Stimulated activated CD4-positive, alpha-beta T cell treated with anti-CD3 and anti-CD28 coated beads, Interleukin-15, amount 100 ng/mL, for 48 hours (primary cell): ENCODE results near the gene PNMA3.
"Not testable (repeated sequence)": the region's sequence is repeated elsewhere in the genome, so short reads cannot be mapped to it uniquely, and the experiment has no call there.

Experiments used
- DNase-seq, 2 donors: peaks; one replicate each; pipeline ENCODE4 v3.0.0-alpha.2; 2020; ENCODE audit warnings: low read depth in 2 of 2

PNMA3 gene

GRCh38 chrX:153073331-153073730 lies 17.1 kb downstream of the PNMA3 start:
- DNase-seq, result not testable (repeated sequence)

DNA sequence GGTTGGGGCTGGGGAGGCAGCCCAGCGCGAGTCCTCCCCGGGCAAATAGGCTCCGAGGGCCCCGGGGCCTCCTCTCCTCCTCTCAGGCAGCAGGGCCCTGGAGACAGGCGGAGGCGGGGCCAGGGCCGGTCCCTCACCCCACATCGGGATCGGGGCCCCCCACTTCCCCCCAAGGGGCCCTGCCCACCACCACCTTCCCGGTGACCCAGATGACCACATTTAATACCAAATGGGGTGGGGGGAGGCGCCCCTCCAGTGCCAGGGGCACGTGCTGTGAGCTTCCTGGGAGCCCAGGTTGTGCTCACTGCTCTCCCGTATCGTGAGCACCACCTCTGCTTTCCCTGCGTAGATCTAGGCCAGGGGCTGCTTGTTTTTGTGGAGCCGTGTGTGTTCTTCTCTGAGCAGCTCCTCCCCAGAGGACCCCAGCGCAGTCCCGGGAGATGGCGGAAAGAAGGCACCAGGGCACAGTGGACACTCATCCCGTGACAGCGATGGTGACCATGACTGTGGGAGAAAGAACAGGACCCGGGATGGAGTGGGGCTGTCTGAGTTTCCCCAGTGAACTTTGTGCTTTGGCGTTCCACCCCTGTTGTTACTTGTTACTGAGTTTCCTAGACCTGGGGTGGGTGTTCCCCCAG lies 18.1 kb downstream of the PNMA3 start:
- DNase-seq, result no peak

GRCh38 chrX:153074935-153075334 lies 18.7 kb downstream of the PNMA3 start:
- DNase-seq, result no peak

- no peak for DNase-seq
Measured at GRCh38 chrX:153075366-153075765, 19.1 kb downstream of the PNMA3 start.

- DNase-seq, result not testable (repeated sequence)
Measured at GRCh38 chrX:153077437-153078135, 21.3 kb downstream of the PNMA3 start.

DNA sequence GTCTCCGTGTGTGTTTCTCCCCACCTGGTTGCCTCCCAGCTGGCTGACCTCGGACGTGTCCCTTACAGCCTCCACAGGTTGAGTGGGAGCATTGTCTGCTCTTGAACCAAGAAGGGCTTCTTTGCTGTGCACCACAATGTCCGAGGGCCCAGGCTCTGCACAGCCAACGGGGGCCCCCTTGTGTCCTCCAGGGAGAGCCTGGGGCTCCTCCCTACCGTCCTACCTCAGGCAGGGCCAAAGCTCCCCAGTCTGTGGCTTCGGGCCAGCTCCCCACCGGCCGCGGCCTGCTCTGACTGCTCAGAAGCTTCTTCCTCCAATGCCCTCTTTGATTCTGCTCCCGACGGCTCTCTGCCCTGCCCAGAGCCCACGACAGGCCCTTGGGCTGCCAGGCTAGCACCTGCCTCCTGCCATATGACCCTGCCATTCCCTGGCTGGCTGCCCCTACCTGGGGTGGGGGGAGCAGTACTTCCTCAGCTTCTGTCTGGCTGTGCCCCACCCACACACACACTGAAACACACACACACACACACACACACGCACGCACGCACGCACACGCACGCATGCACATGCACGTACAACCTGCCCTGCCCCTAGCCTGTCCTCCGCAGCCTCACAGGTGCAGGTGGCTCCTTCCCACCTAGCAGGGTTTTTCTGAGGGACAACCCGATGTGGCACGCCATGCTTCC lies 27.1 kb downstream of the PNMA3 start:
- DNase-seq, result not testable (repeated sequence)

DNA sequence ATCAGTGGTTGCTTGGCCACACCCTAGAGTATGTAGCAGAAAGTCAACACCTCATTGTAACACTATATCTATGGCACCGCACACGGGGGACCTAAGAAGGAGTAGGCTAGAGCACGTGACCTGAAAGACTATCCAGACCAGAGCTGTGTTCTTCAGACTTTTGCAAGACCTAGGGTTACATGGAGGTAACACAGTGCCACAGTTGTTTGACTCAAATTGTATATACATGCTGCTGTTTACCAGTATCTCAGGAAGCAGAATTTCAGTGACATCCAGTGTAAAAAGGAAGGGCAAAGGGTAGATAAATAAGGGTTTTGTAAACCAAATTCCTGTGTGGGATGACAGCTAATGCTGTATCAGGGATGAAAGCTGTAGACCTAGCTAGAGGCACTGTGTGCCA lies 46.1 kb downstream of the PNMA3 start:
- DNase-seq, result no peak

GRCh38 chrX:153104959-153105358 lies 48.7 kb downstream of the PNMA3 start:
- not testable (repeated sequence) for DNase-seq

DNA sequence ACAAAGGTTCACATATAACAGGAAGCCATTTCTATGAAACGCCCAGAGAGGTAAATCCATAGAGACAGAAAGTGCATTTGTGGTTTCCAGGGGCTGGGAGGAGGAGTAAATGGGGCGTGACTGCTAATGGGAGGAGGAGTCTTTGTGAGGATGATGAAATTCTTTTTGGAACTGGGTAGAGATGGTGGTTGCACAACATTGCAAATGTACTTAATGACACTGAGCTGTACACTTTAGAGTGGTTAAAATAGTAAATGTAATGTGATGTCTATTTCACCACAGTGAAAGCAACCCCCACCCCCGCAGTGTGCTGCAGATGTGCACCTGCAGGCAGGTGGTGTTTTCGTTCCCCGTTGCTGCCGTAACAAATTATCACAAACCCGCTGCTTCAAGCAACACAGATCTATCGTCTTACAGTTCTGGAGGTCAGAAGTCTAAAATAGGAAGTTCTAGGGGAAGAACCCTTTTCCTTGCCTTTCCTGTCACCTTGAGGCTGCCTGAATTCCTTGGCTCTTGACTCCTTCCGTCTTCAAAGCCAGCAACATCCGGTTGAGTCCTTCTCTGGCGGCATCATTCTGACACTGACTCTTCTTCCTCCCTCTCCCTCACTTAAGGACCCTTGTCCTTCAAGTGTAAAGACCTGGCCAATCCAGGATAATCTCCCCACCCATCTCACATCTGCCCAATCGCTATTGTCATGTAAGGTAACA lies 50.0 kb downstream of the PNMA3 start:
- not testable (repeated sequence) for DNase-seq
